Right kidney (tissue), 1 donor: ENCODE measurements around the gene TSEN54.

Experiments
- DNase-seq: peaks from one replicate; pipeline ENCODE4 v3.0.0-alpha.2; 2016

TSEN54 gene

GRCh38 chr17:75503337-75503950, 12.9 kb upstream of the TSEN54 start:
- DNase-seq: no peak

- no peak for DNase-seq
These were observed 12.4 kb upstream of the TSEN54 start for GRCh38 chr17:75503976-75504346.

- peak; percentile 40 for DNase-seq
These were observed 11.8 kb upstream of the TSEN54 start for GRCh38 chr17:75504347-75505151.

DNA sequence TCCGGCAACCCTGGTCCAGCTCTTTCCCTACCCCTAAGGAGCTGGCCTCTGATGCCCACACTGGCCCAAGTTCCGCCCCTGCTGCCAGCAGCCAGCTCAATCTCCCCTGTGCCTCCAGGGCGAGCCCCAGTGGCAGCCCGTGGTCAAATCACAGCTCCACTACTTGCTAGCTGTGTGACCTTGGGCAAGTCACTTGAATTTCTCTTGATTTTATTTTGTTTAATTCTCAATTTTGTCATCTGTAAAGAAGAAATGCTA, 11.2 kb upstream of the TSEN54 start:
- DNase-seq: no peak

DNA sequence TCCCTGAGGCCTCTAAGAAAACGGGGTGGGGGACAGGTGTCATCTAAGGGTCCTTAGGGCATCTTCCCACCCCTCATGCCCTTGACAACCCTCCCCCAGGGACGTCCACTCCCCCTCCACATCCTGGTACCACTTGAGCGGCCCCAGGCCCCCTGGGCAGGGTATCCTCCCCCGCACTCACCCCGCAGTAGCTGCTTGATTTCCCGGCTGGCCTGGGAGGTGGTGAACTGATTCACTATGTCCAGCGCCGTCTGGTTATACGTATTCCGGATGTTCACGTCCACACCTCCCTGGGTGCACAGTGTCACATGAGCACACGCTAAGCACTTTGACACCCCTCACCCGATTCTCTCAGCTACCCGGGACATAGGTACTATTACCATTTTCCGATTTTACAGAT, 10.7 kb upstream of the TSEN54 start:
- DNase-seq: no peak

DNA sequence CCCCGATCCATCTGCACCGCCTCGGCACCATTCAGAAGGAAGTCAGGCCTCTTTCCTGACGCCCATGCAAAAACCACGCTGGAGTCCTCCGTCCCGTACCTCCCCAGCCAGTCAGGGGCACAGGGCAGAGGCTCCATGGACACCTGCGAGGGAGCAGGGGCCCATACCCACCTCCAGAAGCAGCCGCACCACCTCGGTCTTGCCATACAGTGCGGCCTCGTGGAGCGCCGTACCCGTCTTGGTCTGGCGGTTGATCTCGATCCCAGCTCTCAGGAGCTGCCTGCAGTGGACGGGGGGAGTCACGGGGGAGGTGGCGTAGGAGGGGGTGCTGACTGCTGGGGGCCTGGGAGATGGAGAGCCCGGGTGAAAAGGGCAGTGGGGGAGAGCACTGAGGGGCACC, 10.2 kb upstream of the TSEN54 start:
- DNase-seq: no peak

GRCh38 chr17:75506888-75507287, 9.4 kb upstream of the TSEN54 start:
- no peak for DNase-seq

- DNase-seq: no peak
These were observed 8.3 kb upstream of the TSEN54 start for GRCh38 chr17:75507733-75508719.

DNA sequence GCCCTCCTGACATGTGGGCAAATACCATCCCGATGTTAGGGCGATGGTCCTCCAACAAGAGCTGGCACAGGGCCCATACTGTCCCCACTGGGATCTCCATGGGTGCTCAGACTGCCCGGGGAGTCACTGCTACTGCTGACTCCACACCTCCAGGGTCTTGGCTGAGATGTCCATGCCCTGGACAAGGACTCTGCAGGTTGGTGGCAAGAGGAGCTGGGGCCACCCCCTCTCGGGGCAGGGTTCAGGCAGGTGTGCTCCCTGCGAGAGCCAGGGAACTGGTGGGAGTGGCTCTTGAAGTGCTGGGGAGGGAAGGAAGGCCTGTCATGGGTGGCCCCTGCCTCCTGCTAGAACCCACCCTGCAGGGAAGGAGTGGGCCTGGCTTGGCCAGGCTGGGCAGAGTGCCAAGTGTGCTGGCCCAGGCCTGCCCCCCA, 7.4 kb upstream of the TSEN54 start:
- no peak for DNase-seq

- DNase-seq: no peak
These were observed 6.6 kb upstream of the TSEN54 start for GRCh38 chr17:75509528-75510258.

- no peak for DNase-seq
These were observed 5.1 kb upstream of the TSEN54 start for GRCh38 chr17:75511270-75511609.

DNA sequence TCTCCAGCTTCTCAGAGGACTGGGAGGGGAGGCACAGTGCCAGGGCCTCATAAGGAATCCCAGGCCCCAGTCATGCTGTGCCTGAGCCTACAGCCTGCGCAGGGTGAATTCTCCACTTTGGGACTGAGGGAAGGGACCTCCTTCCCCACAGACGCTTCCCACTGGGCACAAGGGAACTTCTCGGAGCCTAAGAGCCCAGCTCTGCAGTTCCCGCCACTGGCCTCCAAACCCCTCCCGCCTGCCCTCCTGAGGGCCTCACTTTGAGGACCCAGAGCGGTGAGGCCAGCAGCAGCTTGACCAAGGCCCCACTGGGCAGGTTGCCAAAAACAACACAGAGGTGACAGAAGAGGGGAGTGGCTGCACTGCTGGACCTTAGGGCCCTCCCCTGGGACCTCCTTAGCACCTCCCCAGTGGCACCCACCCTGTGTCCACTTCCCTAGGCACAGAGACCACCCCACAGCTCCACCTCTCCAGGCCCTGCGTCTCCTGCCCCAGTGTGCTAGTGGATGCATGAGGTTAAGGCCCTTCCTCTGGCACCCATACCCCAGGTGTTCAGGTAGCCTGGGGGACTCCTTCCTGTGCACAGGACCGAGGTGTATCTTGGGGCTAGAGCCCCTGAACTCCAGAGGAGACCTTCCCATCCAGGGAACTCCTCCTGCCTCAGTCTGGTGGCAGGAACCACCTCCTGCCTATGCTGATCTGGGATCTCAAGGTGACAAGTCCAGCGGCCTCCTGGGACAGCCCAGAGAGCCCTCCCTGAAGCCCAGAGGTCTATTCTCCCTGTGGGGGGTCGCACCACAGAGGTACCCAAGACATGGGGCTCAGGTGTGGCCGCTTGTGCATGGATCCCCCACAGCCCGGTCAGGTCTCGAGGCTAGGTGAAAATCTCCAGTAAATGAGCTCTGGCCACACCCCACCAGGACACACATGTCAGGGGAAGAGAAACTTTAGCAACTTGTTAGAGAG, 4.4 kb upstream of the TSEN54 start:
- DNase-seq: no peak

- DNase-seq: no peak
These were observed 3.2 kb upstream of the TSEN54 start for GRCh38 chr17:75512926-75513640.

DNA sequence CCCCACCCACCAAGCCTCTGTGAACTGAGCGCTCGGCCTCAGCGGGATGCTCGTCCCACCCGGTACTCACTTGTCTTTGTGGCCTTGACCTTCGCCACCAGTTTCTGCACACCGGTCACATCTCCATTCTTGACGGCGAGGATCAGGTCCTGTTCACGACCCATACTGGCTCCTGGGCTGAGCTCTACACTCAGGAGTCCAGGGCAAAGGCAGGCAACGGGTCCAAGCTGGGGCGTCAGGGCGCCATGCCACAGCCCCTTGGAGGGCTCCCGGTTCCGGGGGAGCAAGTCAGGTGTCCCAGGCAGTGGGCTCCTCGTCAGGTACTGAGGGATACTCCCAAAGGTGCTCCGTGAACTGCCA, 2.7 kb upstream of the TSEN54 start:
- DNase-seq: no peak

DNA sequence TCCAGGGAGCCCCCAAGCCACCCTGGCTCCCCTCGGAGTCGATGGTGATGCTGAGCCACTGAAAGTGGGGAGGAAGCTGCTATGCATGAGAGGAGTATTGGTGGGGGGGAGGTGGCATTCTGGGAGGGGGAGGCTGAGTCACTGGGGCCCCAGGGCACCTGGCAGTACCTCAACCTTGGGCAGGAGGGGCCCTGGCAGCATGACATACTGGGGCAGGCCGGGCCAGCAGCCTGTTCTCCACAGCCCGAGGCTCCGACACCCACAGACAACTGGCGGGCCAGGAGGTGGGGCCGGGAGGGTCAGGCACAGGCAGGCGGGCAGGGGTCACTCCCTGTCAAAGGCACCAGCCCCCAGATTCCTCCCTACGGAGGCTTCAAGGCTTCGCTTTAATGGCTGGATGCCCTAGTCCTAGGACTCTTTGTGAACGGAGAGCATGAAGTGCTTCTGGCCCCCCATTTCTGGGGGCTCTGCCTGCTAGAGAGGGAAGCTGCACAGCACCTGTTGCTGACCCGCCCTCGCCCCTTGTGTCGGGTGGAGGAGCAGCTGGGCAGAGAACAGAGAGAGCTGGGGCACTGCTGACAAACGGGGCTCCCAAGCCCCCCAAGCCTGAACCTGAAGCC, 1.9 kb upstream of the TSEN54 start:
- peak; percentile 65 for DNase-seq

GRCh38 chr17:75514919-75515495, 1.3 kb upstream of the TSEN54 start:
- no peak for DNase-seq

DNA sequence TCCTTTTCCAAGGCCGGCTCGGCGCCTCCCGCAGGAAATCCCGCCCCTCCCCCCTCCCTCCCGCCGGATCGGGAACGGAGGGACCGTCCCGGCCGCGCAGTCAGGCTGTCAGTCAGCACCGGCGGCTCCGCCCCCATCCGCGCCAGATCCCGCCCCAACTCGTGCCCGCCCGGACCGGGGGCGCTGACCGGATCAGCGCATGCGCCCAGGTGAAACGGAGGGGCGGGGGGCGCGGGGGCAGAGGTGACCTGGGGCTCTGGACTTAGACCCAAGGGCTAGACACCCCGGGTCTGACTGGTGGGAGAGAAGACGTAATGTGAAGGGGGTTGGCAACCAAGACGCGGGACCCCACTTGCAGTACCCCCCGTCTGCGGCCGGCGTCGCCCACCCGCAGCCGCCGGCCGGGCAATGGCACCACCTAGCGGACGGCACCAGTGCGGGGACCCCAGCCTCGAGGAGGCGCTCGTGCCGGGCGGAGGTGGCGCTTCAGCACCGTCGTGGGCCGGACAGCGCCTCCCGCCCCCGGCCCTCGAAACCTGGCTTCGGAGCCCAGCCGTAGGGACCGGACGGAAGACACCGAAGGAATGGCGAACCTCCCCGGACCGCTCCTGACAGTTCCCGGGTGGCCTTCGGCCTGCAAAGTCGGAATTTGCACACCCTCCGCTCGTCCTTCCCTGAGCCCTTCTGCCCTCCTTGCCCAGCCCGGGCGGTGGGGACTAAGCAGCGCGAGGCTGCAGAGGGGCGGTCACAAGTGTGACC, 653 bp upstream of the TSEN54 start, which contains the start of gene CASKIN2:
CASKIN2 (minus strand) TSS at position 42 of the 759 bp plus-strand sequence. CDS start 1,733 bp downstream, outside the sequence.
- peak; percentile 99 for DNase-seq

DNA sequence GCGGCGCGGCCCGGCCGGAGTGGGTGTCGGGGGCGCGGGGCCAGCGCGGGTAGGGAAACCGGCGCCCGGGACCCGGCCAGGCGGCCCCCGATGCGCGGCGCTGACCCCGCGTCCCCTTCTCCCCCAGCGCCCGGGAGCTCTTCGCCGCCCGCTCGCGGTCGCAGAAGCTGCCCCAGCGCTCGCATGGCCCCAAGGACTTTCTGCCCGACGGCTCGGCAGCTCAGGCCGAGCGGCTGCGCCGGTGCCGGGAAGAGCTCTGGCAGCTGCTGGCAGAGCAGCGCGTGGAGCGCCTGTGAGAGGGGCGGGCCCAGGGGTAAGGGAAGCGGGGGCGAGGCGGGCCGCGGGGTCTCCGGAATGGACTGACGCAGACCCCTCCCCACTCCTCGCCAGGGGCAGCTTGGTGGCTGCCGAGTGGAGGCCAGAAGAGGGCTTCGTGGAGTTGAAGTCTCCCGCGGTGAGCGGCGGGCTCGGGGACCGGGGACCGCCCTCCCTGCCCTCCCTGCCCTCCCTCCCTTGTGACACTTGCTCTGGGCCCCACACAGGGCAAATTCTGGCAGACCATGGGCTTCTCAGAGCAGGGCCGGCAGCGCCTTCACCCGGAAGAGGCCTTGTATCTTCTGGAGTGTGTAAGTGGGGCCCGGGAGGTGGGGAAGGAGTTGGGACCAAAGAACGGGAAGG, 430 bp downstream of the TSEN54 start:
- DNase-seq: peak; percentile 62
